Mesothelial cell of epicardium (in vitro differentiated cells): Measurements from ENCODE around the gene SH3RF3. TPM values are rescaled to one million over a fixed set of nuclear protein-coding genes. Genes with fewer than 3 reads are reported as not detected.

Experiments
- DNase-seq, 2 experiments: peaks; one replicate each; pipeline ENCODE4 v3.0.0; 2021; ENCODE audit warnings: low spot score in 2 of 2; ENCODE audit not compliant: unreplicated experiment in 2 of 2
- H3K27ac Mint-ChIP-seq: 2 replicates; pipeline ENCODE4 v1.8.0; 2021; ENCODE audit warnings: mixed read lengths
- H3K27me3 Mint-ChIP-seq: 2 replicates; pipeline ENCODE4 v1.8.0; 2021; ENCODE audit warnings: low read depth, mixed read lengths
- H3K36me3 Mint-ChIP-seq: 2 replicates; pipeline ENCODE4 v1.8.0; 2021; ENCODE audit warnings: mixed read lengths
- H3K4me1 Mint-ChIP-seq: 2 replicates; pipeline ENCODE4 v1.8.0; 2021; ENCODE audit warnings: mixed read lengths
- H3K4me3 Mint-ChIP-seq: 2 replicates; pipeline ENCODE4 v1.8.0; 2021; ENCODE audit warnings: mild to moderate bottlenecking, moderate library complexity, mixed read lengths
- H3K9me3 Mint-ChIP-seq: 2 replicates; pipeline ENCODE4 v1.8.0; 2021; ENCODE audit warnings: mixed read lengths
- CTCF ChIP-seq: fragments of 200-600 bp; sonication (generic); IDR thresholded peaks from one replicate; pipeline ENCODE4 v1.5.0; 2021; ENCODE audit warnings: antibody characterized with exemption; ENCODE audit not compliant: unreplicated experiment
- total RNA-seq: library from RNA; stranded (reverse); gene quantifications from 3 replicates; pipeline ENCODE4 v1.2.1, GENCODE V29; 2021

The SH3RF3 gene
- total RNA-seq, 1 donor from 2014 or later = 2.7 TPM

GRCh38 chr2:109351164-109351756 is 222.3 kb downstream of the SH3RF3 start:
- peaks cover under 1% of the 10 kb centered on the region for H3K27me3 Mint-ChIP-seq
- H3K27ac Mint-ChIP-seq = no peak overlapping the region
- H3K36me3 Mint-ChIP-seq = no peaks in the 10 kb centered on the region
- no peak for DNase-seq
- no peak for TF ChIP-seq CTCF
- H3K4me3 Mint-ChIP-seq = no peak overlapping the region
- H3K9me3 Mint-ChIP-seq = peaks cover 5% of the 10 kb centered on the region
- H3K4me1 Mint-ChIP-seq = peaks cover 12% of the 10 kb centered on the region

GRCh38 chr2:109352056-109352897 is 223.3 kb downstream of the SH3RF3 start:
- Mint-ChIP-seq H3K4me1 (peaks cover 12% of the 10 kb centered on the region), H3K36me3 (no peaks in the 10 kb centered on the region), H3K4me3 (no peak overlapping the region), H3K27ac (no peak overlapping the region), H3K27me3 (no peaks in the 10 kb centered on the region), H3K9me3 (peaks cover 5% of the 10 kb centered on the region)
- DNase-seq = no peak
- no peak for TF ChIP-seq CTCF

GRCh38 chr2:109352898-109353689 is 224.1 kb downstream of the SH3RF3 start:
- H3K4me3 Mint-ChIP-seq = no peak overlapping the region
- DNase-seq = no peak
- no peak for TF ChIP-seq CTCF
- no peaks in the 10 kb centered on the region for H3K36me3 Mint-ChIP-seq
- H3K4me1 Mint-ChIP-seq = peaks cover 12% of the 10 kb centered on the region
- H3K27ac Mint-ChIP-seq = no peak overlapping the region
- H3K9me3 Mint-ChIP-seq = peaks cover 9% of the 10 kb centered on the region
- H3K27me3 Mint-ChIP-seq = no peaks in the 10 kb centered on the region

- TF ChIP-seq CTCF = no peak
- no peaks in the 10 kb centered on the region for H3K36me3 Mint-ChIP-seq
- peaks cover 19% of the 10 kb centered on the region for H3K9me3 Mint-ChIP-seq
- H3K27ac Mint-ChIP-seq = no peak overlapping the region
- H3K4me1 Mint-ChIP-seq = peaks cover 12% of the 10 kb centered on the region
- H3K4me3 Mint-ChIP-seq = no peak overlapping the region
- DNase-seq = no peak
- no peaks in the 10 kb centered on the region for H3K27me3 Mint-ChIP-seq
Observed at GRCh38 chr2:109353806-109354745, 225.1 kb downstream of the SH3RF3 start.
